ENCODE measurements around the gene LRP1-AS.
"Not testable (repeated sequence)": the region's sequence is repeated elsewhere in the genome, so short reads cannot be mapped to it uniquely, and the experiment has no call there.

LRP1-AS gene

DNA sequence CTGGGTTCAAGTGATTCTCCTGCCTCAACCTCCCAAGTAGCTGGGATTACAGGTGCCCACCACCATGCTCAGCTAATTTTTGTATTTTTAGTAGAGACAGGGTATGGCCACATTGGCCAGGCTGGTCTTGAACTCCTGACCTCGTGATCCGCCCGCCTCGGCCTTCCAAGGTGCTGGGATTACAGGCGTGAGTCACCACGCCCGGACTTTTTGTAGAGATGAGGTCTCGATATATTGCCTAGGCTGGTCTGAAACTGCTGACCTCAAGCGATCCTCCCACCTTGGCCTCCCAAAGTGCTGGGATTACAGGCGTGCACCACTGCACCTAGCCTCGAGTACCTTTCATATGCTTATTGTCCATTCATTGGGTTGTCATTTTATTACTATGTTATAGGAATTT lies 26.7 kb downstream of the LRP1-AS start:
- DNase-seq (ENCODE audit: low read depth in 3 of 3) = not testable (repeated sequence)

- no peak for DNase-seq (ENCODE audit: low read depth in 3 of 3)
Observed at GRCh38 chr12:57119294-57120085, 27.9 kb downstream of the LRP1-AS start.

DNA sequence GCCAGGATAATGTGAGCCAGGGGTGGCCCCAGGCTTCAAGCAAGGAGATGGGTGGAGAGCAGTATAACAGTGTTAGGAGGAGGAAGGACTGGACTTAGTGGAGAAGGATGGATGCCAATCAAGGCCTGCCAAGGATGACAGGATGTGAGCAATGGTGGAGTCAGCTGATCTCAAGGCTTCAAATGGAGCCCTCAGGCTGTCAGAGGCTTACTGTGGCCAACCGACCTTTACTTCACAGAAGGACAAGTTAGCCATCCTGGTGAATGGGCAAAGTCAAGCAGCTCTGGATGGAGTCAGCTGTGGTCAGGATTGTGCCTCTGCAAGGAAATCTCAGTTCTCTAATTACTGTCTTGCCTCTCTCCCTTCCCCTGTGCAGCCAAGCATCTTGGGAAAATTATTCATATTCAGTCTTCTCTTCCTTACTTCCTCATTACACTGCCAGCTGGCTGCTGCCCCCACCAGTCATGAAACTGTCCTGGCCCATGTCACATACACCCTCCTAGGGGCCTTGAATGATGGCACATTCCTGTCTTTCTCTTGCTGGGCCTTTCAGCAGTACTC lies 28.6 kb downstream of the LRP1-AS start:
- DNase-seq (ENCODE audit: low read depth in 3 of 3) = no peak

DNA sequence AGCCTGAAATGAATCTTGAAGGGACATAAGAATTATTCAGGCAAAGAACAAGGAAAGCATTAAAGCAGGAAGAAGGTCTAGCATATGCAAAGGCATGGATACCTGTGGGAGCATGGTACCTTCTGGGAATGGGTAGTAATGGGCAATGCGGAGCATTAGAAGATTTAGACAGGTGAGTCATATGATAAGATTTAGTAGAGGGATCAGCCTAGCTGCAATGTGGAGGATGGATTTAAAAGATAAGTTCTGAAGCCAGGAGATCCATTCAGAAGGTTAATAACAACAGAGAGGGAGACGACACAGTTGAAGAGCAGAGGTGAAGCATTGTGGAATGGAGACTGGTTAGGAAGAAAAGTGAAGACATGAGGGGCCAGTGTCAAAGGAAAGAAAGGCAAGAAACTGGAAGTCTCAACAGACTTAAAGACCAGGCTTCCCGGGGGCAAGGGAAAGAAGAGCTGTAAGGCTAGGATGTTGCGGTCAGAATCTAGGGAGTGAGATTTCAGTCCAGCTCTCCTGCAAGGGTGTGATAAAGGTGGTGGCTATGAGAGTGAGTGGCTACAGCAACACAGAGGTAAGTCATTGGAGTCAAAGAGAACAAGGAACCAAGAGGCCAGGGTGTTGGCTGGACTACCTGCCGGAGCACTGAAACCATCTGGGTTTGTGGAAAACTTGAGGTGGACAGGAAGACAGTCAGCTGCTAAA lies 30.7 kb downstream of the LRP1-AS start:
- no peak for DNase-seq (ENCODE audit: low read depth in 3 of 3)

DNA sequence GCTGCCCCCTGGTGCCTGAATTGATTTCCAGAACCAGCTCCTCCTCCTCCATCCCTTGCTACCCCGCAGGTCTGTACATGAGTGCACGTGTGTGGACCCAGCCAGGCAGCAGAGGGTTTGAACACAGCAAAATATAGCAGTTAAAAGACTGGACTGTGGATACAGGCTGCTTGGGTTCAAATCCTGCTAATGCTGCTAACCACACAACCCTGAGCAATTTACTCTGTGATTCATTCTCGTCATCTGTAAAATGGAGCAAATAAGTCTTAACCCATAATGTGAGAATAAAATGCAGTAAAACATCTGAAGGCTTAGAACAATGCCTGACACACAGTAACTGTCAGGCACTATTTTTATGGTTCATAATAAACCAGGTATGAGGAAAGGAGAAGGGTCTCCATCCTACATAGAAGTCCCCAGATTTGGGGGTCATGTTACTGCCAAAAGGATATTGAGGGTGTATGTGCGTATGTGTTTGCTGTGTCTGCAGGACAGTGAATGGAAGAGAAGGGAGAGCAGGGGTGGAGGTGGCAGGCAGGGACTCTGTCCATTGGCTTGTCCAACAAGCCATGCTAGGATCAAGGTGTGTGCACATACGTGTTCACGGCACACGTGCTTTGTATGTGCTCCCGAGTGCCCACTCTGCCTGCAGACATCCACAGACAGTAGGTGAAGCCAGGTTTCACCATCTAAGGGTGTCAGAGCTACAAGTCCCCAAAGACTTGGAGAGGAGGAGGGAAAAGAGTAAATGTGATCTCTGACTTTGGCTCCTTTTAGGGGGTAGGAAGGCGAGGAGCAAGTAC lies 34.7 kb downstream of the LRP1-AS start:
- DNase-seq (ENCODE audit: low read depth in 3 of 3) = peak in 1 of 3 experiments; percentile 82

DNA sequence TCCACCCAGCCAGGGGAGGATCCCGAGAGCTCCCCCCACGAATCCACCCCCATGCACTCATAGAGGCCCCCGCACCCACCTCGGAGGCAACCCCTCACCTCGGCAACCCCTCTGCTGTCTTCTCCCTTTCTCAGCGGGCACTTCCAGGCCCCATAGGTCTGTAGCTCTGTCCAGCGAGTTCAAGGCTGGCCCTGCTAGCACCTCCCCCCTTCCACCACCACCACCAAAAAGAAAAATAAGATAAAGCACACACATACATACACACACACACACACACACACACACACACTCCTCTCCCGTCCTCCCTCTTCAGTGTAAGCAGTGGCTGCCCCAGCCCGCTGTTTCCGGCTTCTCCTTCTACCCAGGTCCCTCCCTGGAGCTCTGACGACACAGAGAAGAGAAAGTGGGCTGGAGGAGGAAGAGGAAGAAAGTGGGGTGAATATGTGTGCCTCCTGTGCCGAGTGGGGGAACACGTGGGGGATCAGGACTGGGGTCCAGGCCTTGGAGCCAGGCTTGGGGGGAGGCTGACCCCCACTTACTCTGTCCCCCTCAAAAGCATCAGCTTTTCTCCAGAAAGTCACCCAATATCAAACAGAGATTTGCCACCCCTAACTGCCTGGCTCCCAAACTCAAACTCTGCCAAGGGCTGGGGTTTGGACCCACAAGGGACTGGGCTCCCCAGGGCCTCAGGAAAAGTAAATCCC lies 36.2 kb downstream of the LRP1-AS start, which contains the start of gene STAT6:
STAT6 (minus strand) TSS at position 332 of the 704 bp plus-strand sequence. CDS start 3,084 bp downstream, outside the sequence.
- peak; percentile 53 to 77 (median 68) for DNase-seq (ENCODE audit: low read depth in 3 of 3)

GRCh38 chr12:57110104-57111030 lies 37.1 kb downstream of the LRP1-AS start:
- peak; percentile 60 to 62 (median 60) for DNase-seq (ENCODE audit: low read depth in 3 of 3)

- no peak for DNase-seq (ENCODE audit: low read depth in 3 of 3)
Observed at GRCh38 chr12:57109207-57110103, 38.0 kb downstream of the LRP1-AS start.

DNA sequence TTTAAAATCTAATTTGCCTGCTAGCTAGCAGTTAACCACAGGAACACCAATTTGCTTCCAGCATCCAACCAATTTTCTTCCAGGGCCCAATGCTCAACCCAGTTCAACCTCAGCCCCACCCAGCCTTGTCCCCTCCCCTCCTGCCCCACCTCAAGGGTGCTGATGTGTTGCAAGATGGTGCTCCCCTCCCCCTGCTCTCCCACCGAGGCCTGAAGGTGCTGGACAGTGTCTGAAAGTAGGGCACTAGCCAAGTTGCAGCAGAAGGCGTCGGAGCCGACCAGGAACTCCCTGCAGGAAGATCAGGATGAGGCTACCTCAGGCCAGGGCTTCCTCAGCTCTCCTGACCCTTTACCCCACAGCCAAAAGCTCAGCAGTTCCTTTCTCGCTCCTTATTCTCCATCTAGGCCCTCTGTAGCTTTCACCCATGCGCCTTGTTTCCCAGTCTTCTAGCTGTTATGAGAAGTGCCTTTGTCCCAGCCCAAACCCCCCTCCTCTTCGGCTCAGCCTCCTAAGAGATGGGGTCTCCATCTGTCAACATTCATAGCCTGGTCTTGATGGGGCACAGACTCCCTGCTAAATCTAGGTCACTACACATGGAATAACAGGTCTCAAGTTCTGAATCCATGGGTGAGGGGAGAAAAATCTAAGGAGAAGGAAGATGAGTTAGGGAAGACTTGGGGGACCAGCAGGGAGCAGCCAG lies 39.8 kb downstream of the LRP1-AS start:
- DNase-seq (ENCODE audit: low read depth in 3 of 3) = no peak

DNA sequence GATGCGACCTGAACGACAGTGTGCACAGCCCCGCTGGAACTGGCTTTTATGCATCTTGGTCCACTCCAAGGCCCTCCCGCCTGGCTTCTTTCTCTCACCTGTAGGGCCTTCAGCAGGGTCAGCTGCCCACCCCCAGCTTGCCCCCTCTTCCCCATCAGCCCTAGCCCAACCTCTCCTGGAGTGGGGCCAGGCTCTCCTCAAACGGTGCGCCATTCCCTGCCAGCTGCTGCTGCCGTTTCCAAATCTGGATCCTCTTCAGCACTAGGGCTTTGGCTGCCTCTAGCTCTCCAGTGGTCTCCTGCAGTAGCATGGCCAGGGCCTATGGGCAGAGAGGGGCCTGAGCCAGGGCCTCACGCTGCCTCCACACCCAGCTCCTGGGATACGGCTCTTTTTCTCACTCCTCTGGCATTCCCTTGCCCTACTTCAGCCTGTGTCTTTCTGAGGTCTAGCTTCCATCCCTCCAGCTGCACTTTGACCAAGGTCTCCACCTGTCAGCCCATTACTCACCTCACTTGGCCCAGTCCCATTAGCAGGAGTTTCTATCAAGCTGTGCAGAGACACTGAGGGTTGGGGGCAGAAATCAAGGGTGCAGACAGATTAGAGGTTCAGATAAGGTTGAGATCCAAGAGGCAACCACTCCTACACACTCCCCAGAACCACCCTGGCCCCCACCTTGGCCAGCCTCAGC lies 41.3 kb downstream of the LRP1-AS start:
- DNase-seq (ENCODE audit: low read depth in 3 of 3) = no peak

DNA sequence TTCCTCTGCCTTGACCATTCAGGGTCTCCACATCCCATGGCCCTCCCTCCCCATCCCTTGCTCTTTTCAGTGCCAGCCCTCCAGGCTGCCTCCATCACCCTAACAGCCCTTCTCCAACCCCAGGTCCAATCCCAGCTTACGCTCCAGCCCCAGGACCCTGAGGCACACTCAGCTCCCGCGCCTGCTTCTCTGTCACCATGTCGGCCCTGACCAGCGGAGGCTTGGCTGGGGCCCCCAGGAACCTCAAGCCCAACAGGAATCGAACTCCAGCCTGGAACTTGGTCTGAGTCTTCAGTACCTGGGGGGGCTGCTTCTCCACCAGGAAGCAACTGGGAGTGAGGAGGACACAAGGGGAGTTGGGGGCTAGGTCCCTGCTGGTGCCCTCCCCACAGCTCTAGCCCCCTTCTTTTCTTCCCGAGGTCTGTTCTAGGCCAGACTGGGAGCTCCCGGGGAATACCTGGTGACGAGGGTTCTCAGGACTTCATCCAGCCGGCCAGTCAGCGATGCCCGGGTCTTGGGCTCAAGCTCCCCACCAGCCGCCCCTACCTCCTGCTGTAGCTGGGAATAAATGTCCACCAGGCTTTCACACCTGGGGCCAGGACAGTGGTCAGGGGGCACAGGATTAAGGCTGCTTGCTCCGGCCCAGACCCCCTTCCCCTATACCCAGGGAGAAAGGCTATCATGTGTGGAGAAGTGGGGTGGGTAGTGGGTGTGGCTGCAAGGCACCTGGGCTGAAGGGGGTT lies 42.2 kb downstream of the LRP1-AS start:
- no peak for DNase-seq (ENCODE audit: low read depth in 3 of 3)

- DNase-seq (ENCODE audit: low read depth in 3 of 3) = no peak
Observed at GRCh38 chr12:57104292-57104910, 43.0 kb downstream of the LRP1-AS start.

DNA sequence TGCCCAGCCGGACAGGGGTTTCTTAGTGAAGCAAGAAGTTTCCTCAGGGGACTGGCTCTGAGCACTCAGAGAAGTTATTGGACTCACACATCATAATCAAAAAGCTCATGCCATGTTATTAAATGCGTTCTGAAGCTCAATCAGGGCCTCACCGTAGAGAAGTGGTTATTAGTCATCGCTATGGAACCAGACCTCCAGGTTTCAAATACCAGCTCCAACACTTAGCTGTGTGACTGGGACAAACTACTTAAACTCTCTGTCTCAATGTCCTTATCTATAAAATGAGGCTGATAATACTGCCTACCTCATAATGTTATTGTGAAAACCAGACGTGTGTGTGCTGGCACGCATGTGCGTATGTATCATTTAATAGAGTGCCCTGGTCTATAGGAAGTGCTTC lies 43.6 kb downstream of the LRP1-AS start:
- DNase-seq (ENCODE audit: low read depth in 3 of 3) = no peak

GRCh38 chr12:57101892-57102695 lies 45.3 kb downstream of the LRP1-AS start:
- DNase-seq (ENCODE audit: low read depth in 3 of 3) = no peak

- DNase-seq (ENCODE audit: low read depth in 3 of 3) = no peak
Observed at GRCh38 chr12:57099766-57100165, 47.7 kb downstream of the LRP1-AS start.

All from stimulated activated CD4-positive, alpha-beta T cell treated with anti-CD3 and anti-CD28 coated beads, TNF-alpha, amount 100 ng/mL, for 4 hours (primary cell).